IMR-90 (cell line): ENCODE results near the gene ITGB2. TPM values are rescaled to one million over a fixed set of nuclear protein-coding genes. Genes with fewer than 3 reads are reported as not detected.

ENCODE experiments used
- ATAC-seq: fragments of 200-7000 bp; cut with Tn5 transposase; 2 replicates; pipeline ENCODE4 v1.9.1; 2020; ENCODE audit warnings: low read depth, mild to moderate bottlenecking, moderate library complexity
- BruUV-seq: library from RNA; stranded (reverse); fragments of 400-500 nt; replicated peaks from 2 replicates; lab custom pipeline; 2021; lab: Mats Ljungman, UMichigan
- CTCF ChIA-PET: fragments of 300-600 bp; formaldehyde crosslinking; extraction: SDS; loops from one replicate; lab custom pipeline; 2021; ENCODE audit warnings: antibody characterized with exemption; lab: Yijun Ruan, JAX
- POLR2A ChIA-PET: fragments of 300-600 bp; sonication (Branson Sonifier 250); formaldehyde crosslinking; loops from one replicate; lab custom pipeline; 2022; ENCODE audit warnings: antibody characterized with exemption; ENCODE audit not compliant: unreplicated experiment; lab: Charles Lee
- DNase-seq: peaks from one replicate; pipeline ENCODE4 v3.0.0; 2013
- H2AFZ ChIP-seq: replicated peaks from 2 replicates; pipeline ENCODE3; 2013; ENCODE audit warnings: low read length, mild to moderate bottlenecking; ENCODE audit not compliant: poor library complexity
- H2AK5ac ChIP-seq: 2 replicates; pipeline ENCODE4 v1.6.1; 2013; ENCODE audit warnings: low read depth, low read length, inconsistent platforms
- H2AK9ac ChIP-seq: replicated peaks from 2 replicates; pipeline ENCODE3; 2013; ENCODE audit warnings: mild to moderate bottlenecking, low read depth, low read length, moderate library complexity; ENCODE audit not compliant: poor library complexity
- H2BK120ac ChIP-seq: 2 replicates; pipeline ENCODE4 v1.6.1; 2013; ENCODE audit warnings: low read depth, low read length, inconsistent platforms
- H2BK15ac ChIP-seq: 3 replicates; pipeline ENCODE4 v1.6.1; 2013; ENCODE audit warnings: low read depth, low read length, inconsistent platforms
- H2BK20ac ChIP-seq: 2 replicates; pipeline ENCODE4 v1.6.1; 2013; ENCODE audit warnings: low read depth, mild to moderate bottlenecking, inconsistent platforms, low read length, moderate library complexity
- H2BK5ac ChIP-seq: 2 replicates; pipeline ENCODE4 v1.6.1; 2013; ENCODE audit warnings: mild to moderate bottlenecking, low read depth, low read length, inconsistent platforms; ENCODE audit not compliant: poor library complexity, severe bottlenecking
- H3K14ac ChIP-seq: replicated peaks from 2 replicates; pipeline ENCODE4 v1.6.1; 2013; ENCODE audit warnings: low read depth, low read length, inconsistent platforms
- H3K18ac ChIP-seq: 2 replicates; pipeline ENCODE4 v1.6.1; 2013; ENCODE audit warnings: low read depth, low read length, control low read depth
- H3K23ac ChIP-seq: 2 replicates; pipeline ENCODE4 v1.6.1; 2013; ENCODE audit warnings: low read depth, low read length, inconsistent platforms
- H3K27ac ChIP-seq: 2 replicates; pipeline ENCODE4 v1.5.1; 2013; ENCODE audit warnings: mild to moderate bottlenecking, control low read depth, low read length; ENCODE audit not compliant: insufficient read depth
- H3K27me3 ChIP-seq: 2 replicates; pipeline ENCODE4 v1.6.1; 2013; ENCODE audit warnings: low read length; ENCODE audit not compliant: control insufficient read depth, insufficient read depth
- H3K36me3 ChIP-seq: 2 replicates; pipeline ENCODE4 v1.6.1; 2013; ENCODE audit warnings: low read length, mixed read lengths; ENCODE audit not compliant: control insufficient read depth, insufficient read depth
- H3K4ac ChIP-seq: 2 replicates; pipeline ENCODE4 v1.6.1; 2013; ENCODE audit warnings: low read depth, low read length, inconsistent platforms
- H3K4me1 ChIP-seq: 2 replicates; pipeline ENCODE4 v1.6.1; 2013; ENCODE audit warnings: low read length, mixed read lengths; ENCODE audit not compliant: control insufficient read depth, insufficient read depth
- H3K4me2 ChIP-seq: 2 replicates; pipeline ENCODE4 v1.6.1; 2013; ENCODE audit warnings: low read depth, mild to moderate bottlenecking, control low read depth, low read length, moderate library complexity
- H3K4me3 ChIP-seq: 2 replicates; pipeline ENCODE4 v1.5.1; 2013; ENCODE audit warnings: low read depth, mild to moderate bottlenecking, control low read depth, low read length, moderate library complexity; ENCODE audit not compliant: insufficient read depth
- H3K56ac ChIP-seq: 2 replicates; pipeline ENCODE4 v1.6.1; 2013; ENCODE audit warnings: low read length, inconsistent platforms; ENCODE audit not compliant: insufficient read depth; ENCODE audit errors: extremely low read depth
- H3K79me1 ChIP-seq, 2 experiments: 2 replicates each; pipeline ENCODE4 v1.6.1; 2013; ENCODE audit warnings: low read length in 2 of 2, inconsistent platforms in 1 of 2, low read depth in 1 of 2
- H3K9ac ChIP-seq: 2 replicates; pipeline ENCODE4 v1.6.1; 2013; ENCODE audit warnings: low read depth, low read length, control low read depth
- H3K9me1 ChIP-seq: 2 replicates; pipeline ENCODE4 v1.6.1; 2013; ENCODE audit warnings: low read length, inconsistent platforms; ENCODE audit not compliant: insufficient read depth
- H3K9me3 ChIP-seq: 2 replicates; pipeline ENCODE4 v1.6.1; 2013; ENCODE audit warnings: low read length; ENCODE audit not compliant: control insufficient read depth, insufficient read depth
- H4K20me1 ChIP-seq: 2 replicates; pipeline ENCODE4 v1.6.1; 2013; ENCODE audit warnings: low read length, inconsistent platforms; ENCODE audit not compliant: insufficient read depth
- H4K5ac ChIP-seq: 2 replicates; pipeline ENCODE4 v1.6.1; 2013; ENCODE audit warnings: mild to moderate bottlenecking, low read depth, low read length, control low read depth
- H4K8ac ChIP-seq, 2 experiments: 2 replicates each; pipeline ENCODE4 v1.6.1; 2013; ENCODE audit warnings: low read depth in 2 of 2, low read length in 2 of 2, control low read depth in 1 of 2, inconsistent platforms in 1 of 2
- H4K91ac ChIP-seq: 2 replicates; pipeline ENCODE4 v1.6.1; 2013; ENCODE audit warnings: low read depth, low read length, inconsistent platforms; ENCODE audit not compliant: insufficient read depth
- BHLHE40 ChIP-seq: fragments of 150-350 bp; IDR thresholded peaks from 2 replicates; pipeline ENCODE4 v1.6.1; 2016; ENCODE audit warnings: mild to moderate bottlenecking, low read depth, low read length
- CEBPB ChIP-seq: IDR thresholded peaks from 2 replicates; pipeline ENCODE4 v1.6.1; 2012; ENCODE audit warnings: low read depth, low read length, improper control_type of control experiment
- CHD1 ChIP-seq: IDR thresholded peaks from 2 replicates; pipeline ENCODE4 v1.6.1; 2012; ENCODE audit warnings: low read depth, low read length, improper control_type of control experiment
- CTCF ChIP-seq: conservative IDR thresholded peaks from 2 replicates; pipeline ENCODE4 v1.5.1; 2012; ENCODE audit warnings: mild to moderate bottlenecking, low read depth, low read length, improper control_type of control experiment
- FOS ChIP-seq: fragments of 150-350 bp; IDR thresholded peaks from 2 replicates; pipeline ENCODE4 v1.6.1; 2016; ENCODE audit warnings: low read depth, low read length
- MAFK ChIP-seq: IDR thresholded peaks from 2 replicates; pipeline ENCODE4 v1.6.1; 2012; ENCODE audit warnings: low read depth, low read length, improper control_type of control experiment
- MAZ ChIP-seq: IDR thresholded peaks from 2 replicates; pipeline ENCODE4 v1.6.1; 2012; ENCODE audit warnings: low read depth, mild to moderate bottlenecking, low read length, improper control_type of control experiment, moderate library complexity, borderline replicate concordance
- MXI1 ChIP-seq: IDR thresholded peaks from 2 replicates; pipeline ENCODE4 v1.6.1; 2012; ENCODE audit warnings: low read depth, mild to moderate bottlenecking, low read length, moderate library complexity, borderline replicate concordance
- NFE2L2 ChIP-seq: fragments of 150-350 bp; IDR thresholded peaks from 2 replicates; pipeline ENCODE4 v1.6.1; 2016; ENCODE audit warnings: low read depth, mild to moderate bottlenecking, low read length
- POLR2A ChIP-seq: IDR thresholded peaks from 2 replicates; pipeline ENCODE4 v1.6.1; 2012; ENCODE audit warnings: mild to moderate bottlenecking, low read depth, low read length
- RCOR1 ChIP-seq: IDR thresholded peaks from 2 replicates; pipeline ENCODE4 v1.6.1; 2012; ENCODE audit warnings: mild to moderate bottlenecking, low read length, improper control_type of control experiment; ENCODE audit not compliant: insufficient replicate concordance
- RFX5 ChIP-seq: IDR thresholded peaks from 2 replicates; pipeline ENCODE4 v1.8.0; 2012; ENCODE audit warnings: low read depth, mild to moderate bottlenecking, low read length, moderate library complexity
- SMC3 ChIP-seq: fragments of 150-350 bp; IDR thresholded peaks from 2 replicates; pipeline ENCODE4 v1.6.1; 2016; ENCODE audit warnings: low read depth, mild to moderate bottlenecking, antibody characterized with exemption, low read length, moderate library complexity
- USF2 ChIP-seq: fragments of 150-350 bp; IDR thresholded peaks from 2 replicates; pipeline ENCODE4 v1.6.1; 2017; ENCODE audit warnings: mild to moderate bottlenecking, antibody characterized with exemption, low read length, low read depth
- whole genome bisulfite sequencing, 2 experiments: methylation state at CpG; one replicate each; pipeline versions ENCODE4 v1.1.5 to v1.1.7; 2013; ENCODE audit warnings: missing lambda C conversion rate in 2 of 2; ENCODE audit not compliant: insufficient read length in 1 of 2; ENCODE audit errors: extremely low coverage in 2 of 2; 5-methylcytosine and 5-hydroxymethylcytosine counted together
- dilution Hi-C: fragments of 300-500 bp; cut with HindIII; formaldehyde crosslinking; loops from one replicate; pipeline ENCODE4 v1.14.3; 2018; ENCODE audit warnings: low sequenced_read_pairs; ENCODE audit not compliant: unreplicated experiment
- in situ Hi-C: fragments of 300-500 bp; cut with MboI; formaldehyde crosslinking; loops from 3 replicates; pipeline ENCODE4 v1.14.3; 2019; ENCODE audit warnings: low sequenced_read_pairs, inconsistent platforms, mixed read lengths
- intact Hi-C: fragments of 100-400 bp; cut with micrococcal nuclease; formaldehyde crosslinking; loops from 2 replicates; pipeline ENCODE4 v1.10.0; 2022
- polyA plus RNA-seq, 3 experiments: library from polyadenylated mRNA; depleted of rRNA; stranded (reverse); fragments of >200 nt; gene quantifications; 2 replicates each; pipeline ENCODE4 v1.2.3, GENCODE V29; 2012; ENCODE audit warnings: low replicate concordance in 1 of 3
- total RNA-seq: library from RNA; depleted of rRNA; stranded (reverse); fragments of >200 nt; gene quantifications from 2 replicates; pipeline ENCODE4 v1.2.3, GENCODE V29; 2012

Gene ITGB2
- total and polyA plus RNA-seq, 2 of the 4 experiments (the other 2 are of a cell fraction): 0.14 TPM; not detected in 1

GRCh38 chr21:44926331-44927101 is 5.8 kb upstream of the ITGB2 start (continued):
- TF ChIP-seq RCOR1 (no peak), NFE2L2 (no peak)

GRCh38 chr21:44925378-44925755 is 4.7 kb upstream of the ITGB2 start:
- H3K14ac ChIP-seq: no peak overlapping the region
- H2AK5ac ChIP-seq: no peak overlapping the region
- H3K23ac ChIP-seq: no peak overlapping the region
- H3K4ac ChIP-seq: no peak overlapping the region
- H3K9me1 ChIP-seq: peaks cover 10% of the 10 kb centered on the region; the same call in 1 of the 2 replicates
- no peak overlapping the region for H2AK9ac ChIP-seq
- H4K5ac ChIP-seq: no peak overlapping the region
- H3K27me3 ChIP-seq: peaks cover 62% of the 10 kb centered on the region
- no peak overlapping the region for H3K56ac ChIP-seq
- WGBS, 2 experiments: 100% methylated on average over 1 of the region's 1 CpG; no CpG with 5 or more reads in 1 of the 2 experiments
- peaks cover 7% of the 10 kb centered on the region for H3K9me3 ChIP-seq
- ChIA-PET CTCF (no interaction called here), POLR2A (interaction anchor here (0.5 kb wide), 1 partner anchor 8 kb away, joined by 3 read pairs; no protein-coding TSS in a partner anchor)
- no peak overlapping the region for H4K91ac ChIP-seq
- H2AFZ ChIP-seq: no peak overlapping the region
- DNase-seq: no peak
- peaks cover 29% of the 10 kb centered on the region for H4K20me1 ChIP-seq
- BruUV-seq: no TSS peak
- no peak overlapping the region for H3K18ac ChIP-seq
- H3K36me3 ChIP-seq: no peaks in the 10 kb centered on the region
- intact Hi-C loops (loop anchor here (5.0 kb wide), 1 partner anchor 53 kb away; the partner anchor contains the start of gene PTTG1IP), in situ Hi-C loops (loop anchor here (5.0 to 25.0 kb wide), 2 partner anchors 43 to 413 kb away; no protein-coding TSS in a partner anchor), dilution Hi-C loops (no loop called here)
- no peak overlapping the region for H2BK120ac ChIP-seq
- H3K4me2 ChIP-seq: no peak overlapping the region
- H2BK20ac ChIP-seq: no peak overlapping the region
- peaks cover 0 to 3% of the 10 kb centered on the region in 2 experiments; a peak in 1 of 4 replicates for H3K79me1 ChIP-seq
- no peak overlapping the region for H3K4me3 ChIP-seq
- H2BK15ac ChIP-seq: no peak overlapping the region
- H4K8ac ChIP-seq: no peak overlapping the region
- H3K4me1 ChIP-seq: peaks cover 19% of the 10 kb centered on the region
- ATAC-seq: no peak
- no peak overlapping the region for H2BK5ac ChIP-seq
- H3K9ac ChIP-seq: no peak overlapping the region
- H3K27ac ChIP-seq: no peak overlapping the region
- no peak for TF ChIP-seq MAZ
- no peak for TF ChIP-seq BHLHE40
- TF ChIP-seq RFX5: no peak
- no peak for TF ChIP-seq USF2
- no peak for TF ChIP-seq MAFK
- no peak for TF ChIP-seq POLR2A
- TF ChIP-seq RCOR1: no peak
- TF ChIP-seq CTCF: no peak
- no peak for TF ChIP-seq SMC3
- no peak for TF ChIP-seq CEBPB
- no peak for TF ChIP-seq CHD1
- TF ChIP-seq MXI1: no peak
- no peak for TF ChIP-seq FOS
- no peak for TF ChIP-seq NFE2L2
